T-helper 2 cell (primary cell): ENCODE measurements around the gene PYGO1.
A peak's percentile ranks its signal among the peaks of the same experiment; 100 is the strongest.
"Not testable (repeated sequence)": the region's sequence is repeated elsewhere in the genome, so short reads cannot be mapped to it uniquely, and the experiment has no call there.

Experiments used
- DNase-seq, 5 experiments: peaks; one replicate each; pipeline versions ENCODE4 v3.0.0 to v3.0.0-alpha.2; 2012 to 2022

Gene PYGO1

DNA sequence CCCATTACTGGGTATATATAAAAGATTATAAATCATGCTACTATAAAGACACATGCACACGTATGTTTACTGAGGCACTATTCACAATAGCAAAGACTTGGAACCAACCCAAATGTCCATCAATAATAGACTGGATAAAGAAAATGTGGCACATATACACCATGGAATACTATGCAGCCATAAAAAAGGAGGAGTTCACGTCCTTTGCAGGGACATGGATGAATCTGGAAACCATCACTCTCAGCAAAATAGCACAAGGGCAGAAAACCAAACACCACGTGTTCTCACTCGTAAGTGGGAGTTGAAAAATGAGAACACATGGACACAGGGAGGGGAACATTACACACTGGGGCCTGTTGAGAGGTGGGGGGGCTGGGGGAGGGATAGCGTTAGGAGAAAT is 82.7 kb downstream of the PYGO1 start:
- DNase-seq = not testable (repeated sequence)

- DNase-seq = no peak
Measured at GRCh38 chr15:55499151-55499550, 89.0 kb downstream of the PYGO1 start.

DNA sequence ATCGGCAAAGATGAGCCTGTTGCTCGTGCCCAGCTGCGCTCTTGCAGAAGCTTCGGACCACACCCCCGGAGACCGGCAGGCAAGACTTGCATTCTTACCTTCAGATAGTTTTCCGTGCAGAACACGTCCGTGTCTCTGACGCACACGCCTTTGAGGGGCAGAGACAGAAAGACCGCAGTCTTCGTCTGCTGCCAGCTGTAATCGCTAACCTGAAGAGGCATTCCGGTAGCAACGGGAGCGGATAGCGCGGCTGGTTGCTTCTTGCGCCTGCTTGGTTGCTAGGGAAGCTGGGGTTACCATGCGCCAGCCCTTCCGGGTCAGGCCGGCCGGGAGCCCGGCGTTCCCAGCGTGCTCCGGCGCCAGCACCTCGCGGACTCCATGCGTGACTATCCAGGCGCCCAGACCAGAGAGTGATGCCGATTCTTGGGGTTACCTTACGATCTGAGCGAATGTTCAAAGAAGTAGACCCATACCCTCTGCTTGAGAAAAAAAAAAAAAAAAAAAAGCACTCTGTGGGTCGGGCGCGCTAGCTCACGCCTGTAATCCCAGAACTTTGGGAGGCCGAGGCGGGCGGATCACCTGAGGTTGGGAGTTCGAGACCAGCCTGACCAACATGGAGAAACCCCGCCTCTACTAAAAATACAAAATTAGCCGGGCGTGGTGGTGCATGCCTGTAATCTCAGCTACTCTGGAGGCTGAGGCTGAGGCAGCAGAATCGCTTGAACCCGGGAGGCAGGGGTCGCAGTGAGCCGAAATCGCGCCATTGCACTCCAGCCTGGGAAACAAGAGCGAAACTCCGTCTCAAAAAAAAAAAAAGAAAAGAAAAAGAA is 89.8 kb downstream of the PYGO1 start:
- DNase-seq = peak; percentile 12 to 80 (median 43)

GRCh38 chr15:55496716-55497115 is 91.4 kb downstream of the PYGO1 start:
- DNase-seq = no peak

DNA sequence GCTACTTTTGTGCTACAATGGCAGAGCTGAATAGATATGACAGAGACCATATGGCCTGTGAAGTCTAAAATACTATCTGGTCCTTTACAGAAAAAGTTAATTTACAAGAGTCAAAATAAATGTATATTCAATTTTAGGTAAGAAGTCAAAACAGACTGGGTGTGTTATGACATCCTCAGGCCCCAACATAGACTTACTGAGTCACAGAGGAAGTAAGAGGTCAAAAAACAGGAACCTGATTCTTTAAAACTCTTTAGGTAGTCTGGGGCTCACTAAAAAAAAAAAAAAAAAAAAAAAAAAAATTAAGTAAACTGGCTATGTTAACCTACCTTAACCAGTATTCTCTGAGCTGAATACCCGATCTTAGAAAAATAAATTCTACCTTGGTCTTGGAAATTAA is 93.2 kb downstream of the PYGO1 start:
- DNase-seq = peak in 1 of 5 experiments; percentile 9

GRCh38 chr15:55488952-55489600 is 99.1 kb downstream of the PYGO1 start:
- not testable (repeated sequence) for DNase-seq
